AG09319 (cell line): ENCODE measurements around the gene FBXL13.
"Not testable (repeated sequence)": the region's sequence is repeated elsewhere in the genome, so short reads cannot be mapped to it uniquely, and the experiment has no call there.

Experiments used
- DNase-seq: peaks from one replicate; pipeline ENCODE4 v3.0.0-alpha.2; 2010; ENCODE audit warnings: low read depth; ENCODE audit errors: extremely low read depth
- CTCF ChIP-seq: IDR thresholded peaks from 2 replicates; pipeline ENCODE4 v1.5.1; 2011; ENCODE audit warnings: low read depth, mild to moderate bottlenecking, inconsistent platforms, low read length, moderate library complexity

The FBXL13 gene

GRCh38 chr7:103003004-103003403, 71.6 kb downstream of the FBXL13 start:
- no peak for TF ChIP-seq CTCF
- no peak for DNase-seq

- no peak for DNase-seq
- TF ChIP-seq CTCF: no peak
These were observed 73.4 kb downstream of the FBXL13 start for GRCh38 chr7:103001210-103001609.

- DNase-seq: no peak
- no peak for TF ChIP-seq CTCF
These were observed 77.6 kb downstream of the FBXL13 start for GRCh38 chr7:102996957-102997356.

GRCh38 chr7:102995609-102996008, 79.0 kb downstream of the FBXL13 start:
- DNase-seq: not testable (repeated sequence)

- TF ChIP-seq CTCF: no peak
- DNase-seq: no peak
These were observed 80.0 kb downstream of the FBXL13 start for GRCh38 chr7:102994567-102994966.

GRCh38 chr7:102993718-102994029, 80.9 kb downstream of the FBXL13 start:
- DNase-seq: no peak
- no peak for TF ChIP-seq CTCF

GRCh38 chr7:102992938-102993717, 81.5 kb downstream of the FBXL13 start:
- no peak for TF ChIP-seq CTCF

GRCh38 chr7:102992509-102992937, 82.1 kb downstream of the FBXL13 start:
- no peak for DNase-seq

More at GRCh38 chr7:102992938-102993717, 81.5 kb downstream of the FBXL13 start:
- peak; percentile 84 for DNase-seq

More at GRCh38 chr7:102992509-102992937, 82.1 kb downstream of the FBXL13 start:
- no peak for TF ChIP-seq CTCF
